ENCODE measurements around the gene DNAAF3.

DNA sequence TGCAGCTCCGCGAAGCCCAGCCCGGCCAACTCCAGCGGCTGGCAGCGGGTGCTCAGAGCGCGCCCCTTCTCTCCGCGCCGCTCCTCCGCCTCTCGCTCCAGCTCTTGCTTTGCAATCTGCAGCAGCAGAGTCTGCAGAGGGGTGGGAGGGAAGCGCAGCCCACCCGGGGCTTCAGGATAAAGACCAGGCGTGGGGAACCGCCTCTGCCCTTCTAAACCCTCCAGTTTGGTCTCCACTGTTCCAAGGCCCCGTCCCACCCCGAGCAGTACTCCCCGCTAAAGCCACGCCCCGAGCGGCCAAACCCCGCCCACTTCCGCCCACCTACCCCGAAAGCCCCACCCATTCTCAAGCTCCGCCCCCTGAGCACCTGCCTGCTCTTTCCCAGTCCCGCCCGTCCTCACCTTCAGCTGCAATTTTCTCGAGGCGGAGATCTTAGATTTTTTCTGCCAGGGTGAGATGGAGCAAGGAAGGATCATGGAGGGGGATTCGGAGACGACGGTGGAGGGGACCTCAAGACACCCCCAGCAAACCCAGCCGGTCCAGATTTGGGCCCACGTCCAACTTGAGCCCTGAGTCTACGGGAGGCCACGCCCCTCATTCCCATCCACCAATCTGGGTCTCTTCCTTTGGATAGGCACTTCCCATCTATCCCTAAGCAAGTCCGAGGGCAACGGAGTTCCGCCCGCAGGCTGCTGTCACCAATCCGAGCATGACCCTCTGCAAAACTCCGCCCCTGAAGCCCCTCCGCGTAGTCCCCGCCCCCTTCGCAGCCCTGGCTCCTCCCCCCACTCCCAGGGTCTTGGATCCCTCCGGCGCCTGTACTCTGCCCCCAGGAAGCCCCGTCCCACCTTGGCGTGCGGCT, 10.0 kb downstream of the DNAAF3 start:
- TF ChIP-seq POLR2AphosphoS5 (IDR thresholded peaks at IDR 0.05) (no peak), CTCF (IDR thresholded peaks at IDR 0.05) (no peak)

All from prostate gland (tissue), 2 donors.